Neuronal stem cell (in vitro differentiated cells): ENCODE measurements around the gene BEND6.

Experiments used
- DNase-seq: peaks from one replicate; pipeline ENCODE4 v3.0.0-alpha.2; 2013; ENCODE audit warnings: low spot score
- H2AFZ ChIP-seq: one replicate; pipeline ENCODE4 v1.6.1; 2013; ENCODE audit warnings: mild to moderate bottlenecking, low read length, inconsistent platforms
- H2AK5ac ChIP-seq: 2 replicates; pipeline ENCODE4 v1.6.1; 2013; ENCODE audit warnings: low read depth, mild to moderate bottlenecking, inconsistent platforms, low read length, moderate library complexity, mixed read lengths
- H2BK120ac ChIP-seq: 2 replicates; pipeline ENCODE4 v1.6.1; 2013; ENCODE audit warnings: low read depth, mild to moderate bottlenecking, inconsistent platforms, low read length, moderate library complexity, mixed read lengths
- H2BK12ac ChIP-seq: one replicate; pipeline ENCODE4 v1.6.1; 2013; ENCODE audit warnings: low read length, inconsistent platforms
- H2BK15ac ChIP-seq: 2 replicates; pipeline ENCODE4 v1.6.1; 2013; ENCODE audit warnings: mild to moderate bottlenecking, low read length, inconsistent platforms, mixed read lengths
- H2BK5ac ChIP-seq: one replicate; pipeline ENCODE4 v1.6.1; 2013; ENCODE audit warnings: inconsistent platforms, mild to moderate bottlenecking, low read length, moderate library complexity
- H3K14ac ChIP-seq: one replicate; pipeline ENCODE4 v1.6.1; 2013; ENCODE audit warnings: low read length, inconsistent platforms
- H3K18ac ChIP-seq: 2 replicates; pipeline ENCODE4 v1.6.1; 2013; ENCODE audit warnings: low read length, inconsistent platforms
- H3K23ac ChIP-seq: 2 replicates; pipeline ENCODE4 v1.6.1; 2013; ENCODE audit warnings: low read depth, mild to moderate bottlenecking, mixed read lengths, low read length, inconsistent platforms; ENCODE audit not compliant: poor library complexity
- H3K27ac ChIP-seq: replicated peaks from 3 replicates; pipeline ENCODE4 v1.5.1; 2013; ENCODE audit warnings: low read length, inconsistent platforms
- H3K27me3 ChIP-seq, 3 experiments: 2 replicates each; pipeline ENCODE4 v1.6.1; 2013; ENCODE audit warnings: low read length in 3 of 3, mild to moderate bottlenecking in 2 of 3, inconsistent platforms in 1 of 3, low read depth in 1 of 3, mixed read lengths in 1 of 3, moderate library complexity in 1 of 3; ENCODE audit not compliant: control insufficient read depth in 3 of 3, insufficient read depth in 3 of 3
- H3K36me3 ChIP-seq, 2 donors: replicated peaks in 1 of 2; 2 replicates each; pipeline ENCODE4 v1.6.1; 2013; ENCODE audit warnings: low read length in 2 of 2; ENCODE audit not compliant: control insufficient read depth in 2 of 2, insufficient read depth in 2 of 2
- H3K4ac ChIP-seq: 2 replicates; pipeline ENCODE4 v1.6.1; 2013; ENCODE audit warnings: inconsistent platforms, mild to moderate bottlenecking, low read length, moderate library complexity
- H3K4me1 ChIP-seq, 2 donors: 1 replicate in 1 of 2; 2 replicates in 1 of 2; pipeline ENCODE4 v1.6.1; 2013; ENCODE audit warnings: low read length in 2 of 2, low read depth in 1 of 2; ENCODE audit not compliant: control insufficient read depth in 2 of 2, insufficient read depth in 1 of 2
- H3K4me2 ChIP-seq: one replicate; pipeline ENCODE4 v1.6.1; 2013; ENCODE audit warnings: mild to moderate bottlenecking, low read length, inconsistent platforms; ENCODE audit not compliant: insufficient read depth, poor library complexity, severe bottlenecking
- H3K4me3 ChIP-seq, 2 donors: 2 replicates each; pipeline ENCODE4 v1.5.1; 2013; ENCODE audit warnings: low read length in 2 of 2, mild to moderate bottlenecking in 2 of 2, inconsistent platforms in 1 of 2, moderate library complexity in 1 of 2
- H3K79me1 ChIP-seq: one replicate; pipeline ENCODE4 v1.6.1; 2013; ENCODE audit warnings: low read depth, mild to moderate bottlenecking, inconsistent platforms, low read length, moderate library complexity
- H3K9ac ChIP-seq: one replicate; pipeline ENCODE4 v1.6.1; 2013; ENCODE audit warnings: mild to moderate bottlenecking, low read depth, low read length, inconsistent platforms; ENCODE audit not compliant: poor library complexity
- H3K9me3 ChIP-seq, 2 donors: replicated peaks in 1 of 2; 2 replicates each; pipeline versions ENCODE3 to v1.6.1; 2013; ENCODE audit warnings: low read length in 2 of 2, mild to moderate bottlenecking in 2 of 2, inconsistent platforms in 1 of 2, low read depth in 1 of 2, mixed read lengths in 1 of 2, moderate library complexity in 1 of 2; ENCODE audit not compliant: control insufficient read depth in 2 of 2, insufficient read depth in 1 of 2
- H4K8ac ChIP-seq: one replicate; pipeline ENCODE4 v1.6.1; 2013; ENCODE audit warnings: low read depth, mild to moderate bottlenecking, inconsistent platforms, low read length, moderate library complexity
- H4K91ac ChIP-seq: one replicate; pipeline ENCODE4 v1.6.1; 2013; ENCODE audit warnings: low read length, low read depth, mild to moderate bottlenecking, inconsistent platforms; ENCODE audit not compliant: poor library complexity
- WGBS, 2 donors: extraction: QIAGEN DNeasy Blood & Tissue Kit; methylation state at CpG; one replicate each; pipeline ENCODE4 v1.1.7; 2013; ENCODE audit warnings: missing lambda C conversion rate in 2 of 2, mixed read lengths in 1 of 2; ENCODE audit not compliant: insufficient read length in 2 of 2, insufficient replicate concordance in 1 of 2; ENCODE audit errors: extremely low coverage in 2 of 2; 5-methylcytosine and 5-hydroxymethylcytosine counted together

BEND6 gene

DNA sequence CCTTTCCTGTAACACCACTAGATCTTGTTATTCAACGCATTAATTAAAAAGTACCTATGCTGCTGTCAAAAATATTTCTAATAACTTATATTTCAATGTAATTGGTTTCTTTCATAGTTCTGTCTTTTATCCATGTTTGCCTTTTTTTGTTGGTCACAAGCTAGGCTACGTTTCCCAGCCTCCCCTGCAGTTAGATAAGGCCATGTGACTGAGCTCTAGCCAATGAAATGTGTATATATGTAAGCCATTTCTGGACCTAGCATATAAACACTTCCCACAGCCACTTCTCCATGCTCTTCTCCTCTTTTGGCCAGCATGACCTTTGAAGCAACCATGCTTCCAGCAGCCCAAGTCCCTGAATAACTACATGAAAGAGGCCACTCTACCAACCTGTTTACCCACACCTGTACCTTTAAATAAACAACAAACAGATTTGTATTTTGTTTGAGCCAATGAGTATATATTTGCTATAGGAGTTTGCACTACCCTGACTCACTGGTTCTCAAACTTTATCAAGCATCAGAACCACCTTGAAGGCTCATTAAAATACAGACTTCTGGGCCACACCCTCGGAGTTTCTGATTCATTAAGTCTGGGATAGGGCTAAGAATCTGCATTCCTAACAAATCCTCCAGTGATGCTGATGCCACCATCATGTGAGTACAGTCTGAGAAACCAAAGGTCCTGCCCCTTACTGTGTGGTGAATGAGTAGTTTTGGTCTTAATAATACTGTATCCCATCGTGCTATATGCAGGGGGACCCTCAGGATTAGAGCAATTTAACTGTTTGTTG is 45.6 kb upstream of the BEND6 start:
- no peak overlapping the region for H2BK12ac ChIP-seq
- no peak overlapping the region for H3K14ac ChIP-seq
- no CpG with 5 or more reads among the region's 4 CpGs for WGBS, 2 donors
- no peak overlapping the region for H3K23ac ChIP-seq
- DNase-seq, result no peak
- H2BK120ac ChIP-seq, result no peak overlapping the region
- no peak overlapping the region for H3K27ac ChIP-seq
- H2AK5ac ChIP-seq, result no peak overlapping the region
- no peak overlapping the region for H3K4me3 ChIP-seq
- no peak overlapping the region for H2BK15ac ChIP-seq
- no peak overlapping the region for H4K8ac ChIP-seq
- H2AFZ ChIP-seq, result no peak overlapping the region
- no peak overlapping the region for H3K9ac ChIP-seq
- H3K18ac ChIP-seq, result no peak overlapping the region
- no peak overlapping the region for H3K4ac ChIP-seq
- no peak overlapping the region for H3K4me2 ChIP-seq
- no peaks in the 10 kb centered on the region for H3K27me3 ChIP-seq
- peaks cover 2 to 5% of the 10 kb centered on the region in 2 donors for H3K4me1 ChIP-seq
- no peak overlapping the region for H2BK5ac ChIP-seq
- H3K79me1 ChIP-seq, result no peaks in the 10 kb centered on the region
- H3K36me3 ChIP-seq, result no peaks in the 10 kb centered on the region
- H4K91ac ChIP-seq, result no peak overlapping the region
- H3K9me3 ChIP-seq, result no peaks in the 10 kb centered on the region

DNA sequence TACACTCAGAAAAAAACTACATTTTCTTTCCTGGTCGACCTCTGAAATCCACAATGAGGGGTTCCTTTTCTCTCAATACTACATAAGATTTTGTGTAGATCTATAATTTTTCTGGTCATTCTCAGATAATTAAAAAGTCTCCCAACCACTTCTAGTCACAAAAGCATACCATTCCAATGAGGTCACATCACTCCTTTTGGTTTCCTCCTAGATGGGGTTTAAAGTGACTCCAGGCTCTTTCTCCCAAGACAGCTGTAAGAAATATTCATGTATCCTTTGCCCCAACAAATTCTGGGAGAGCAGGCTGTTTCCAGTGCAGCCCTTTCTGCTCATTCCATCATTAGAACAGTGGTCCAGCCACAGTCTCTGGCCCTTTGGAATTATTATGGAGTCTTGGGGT is 43.1 kb upstream of the BEND6 start:
- Histone ChIP-seq H2BK12ac (no peak overlapping the region), H3K79me1 (no peaks in the 10 kb centered on the region), H3K4me2 (no peak overlapping the region), H2BK120ac (no peak overlapping the region), H4K91ac (no peak overlapping the region), H3K23ac (no peak overlapping the region), H3K18ac (no peak overlapping the region), H2AK5ac (no peak overlapping the region), H3K4me1 (peaks cover 2 to 5% of the 10 kb centered on the region in 2 donors), H3K27ac (no peak overlapping the region), H3K14ac (no peak overlapping the region), H3K4ac (no peak overlapping the region), H2AFZ (peak overlapping the region; percentile 7), H3K9me3 (no peaks in the 10 kb centered on the region), H2BK15ac (no peak overlapping the region), H3K27me3 (no peaks in the 10 kb centered on the region), H3K9ac (no peak overlapping the region), H4K8ac (no peak overlapping the region), H3K4me3 (no peak overlapping the region), H2BK5ac (no peak overlapping the region), H3K36me3 (no peaks in the 10 kb centered on the region)
- WGBS, 2 donors, result no CpG with 5 or more reads among the region's 1 CpG
- DNase-seq, result no peak

DNA sequence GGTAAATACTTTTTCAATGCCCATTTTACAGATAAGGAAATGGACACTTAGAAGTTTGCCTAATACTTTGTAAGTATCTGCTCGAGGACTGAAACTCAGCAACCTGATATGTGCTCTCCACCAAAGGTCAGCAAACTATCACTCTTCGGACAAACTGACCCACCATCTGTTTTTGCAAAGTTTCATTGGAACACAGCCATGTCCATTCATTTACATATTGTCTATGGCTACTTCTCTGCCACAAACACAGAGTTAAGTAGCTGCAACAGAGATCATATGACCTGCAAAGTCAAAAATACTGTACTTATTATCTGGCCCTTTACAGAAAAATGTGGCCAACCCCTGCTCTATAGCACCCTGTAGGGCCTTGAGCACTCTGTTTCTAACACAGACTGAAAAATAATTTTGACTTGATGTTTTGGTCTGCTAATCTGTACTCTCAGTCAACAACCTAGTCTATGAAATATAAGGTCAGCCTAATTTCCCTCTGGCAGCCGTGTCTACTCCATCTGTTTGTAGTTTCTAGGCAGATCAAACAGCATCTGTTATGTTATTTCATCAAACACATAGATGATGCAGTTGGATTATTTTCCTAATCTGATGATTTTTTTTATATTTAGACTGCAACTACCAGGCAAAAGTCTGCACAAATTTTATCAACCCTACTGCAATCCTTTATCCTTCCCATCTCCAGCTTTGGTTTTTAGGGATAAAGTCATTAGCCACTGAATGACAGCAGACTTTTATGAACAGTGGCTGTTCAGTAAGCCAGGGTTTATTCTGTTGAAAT is 41.4 kb upstream of the BEND6 start:
- Histone ChIP-seq H2AK5ac (no peak overlapping the region), H3K14ac (no peak overlapping the region), H3K27me3 (no peaks in the 10 kb centered on the region), H3K79me1 (no peaks in the 10 kb centered on the region), H2BK5ac (no peak overlapping the region), H3K18ac (no peak overlapping the region), H3K9ac (no peak overlapping the region), H3K36me3 (no peaks in the 10 kb centered on the region), H2BK120ac (no peak overlapping the region), H3K23ac (no peak overlapping the region), H3K4me3 (no peak overlapping the region), H3K4ac (no peak overlapping the region), H3K4me1 (peaks cover 2 to 5% of the 10 kb centered on the region in 2 donors), H4K8ac (no peak overlapping the region), H3K27ac (no peak overlapping the region), H2AFZ (no peak overlapping the region), H4K91ac (no peak overlapping the region), H2BK12ac (no peak overlapping the region), H2BK15ac (no peak overlapping the region), H3K4me2 (no peak overlapping the region), H3K9me3 (no peaks in the 10 kb centered on the region)
- no CpG with 5 or more reads among the region's 3 CpGs for WGBS, 2 donors
- DNase-seq, result no peak
